BJ (cell line): ENCODE measurements around the gene KCNQ2. TPM values are rescaled to one million over a fixed set of nuclear protein-coding genes. Genes with fewer than 3 reads are reported as not detected.

ENCODE experiments used
- CTCF ChIA-PET: fragments of 350-600 bp; formaldehyde crosslinking; extraction: SDS; loops from one replicate; lab custom pipeline; 2021; ENCODE audit warnings: antibody characterized with exemption, inconsistent platforms; lab: Yijun Ruan, JAX
- POLR2A ChIA-PET: fragments of 300-600 bp; sonication (Branson Sonifier 250); formaldehyde crosslinking; extraction: SDS; loops from one replicate; lab custom pipeline; 2021; ENCODE audit warnings: antibody characterized with exemption; lab: Charles Lee
- DNase-seq: peaks from one replicate; pipeline ENCODE4 v3.0.0-alpha.2; 2011; ENCODE audit warnings: low read depth
- H3K27me3 ChIP-seq: 2 replicates; pipeline ENCODE4 v1.6.0; 2011; ENCODE audit warnings: low read length; ENCODE audit not compliant: control insufficient read depth, insufficient read depth
- H3K36me3 ChIP-seq: 2 replicates; pipeline ENCODE4 v1.5.1; 2011; ENCODE audit warnings: low read length; ENCODE audit not compliant: control insufficient read depth, insufficient read depth
- H3K4me3 ChIP-seq: 2 replicates; pipeline ENCODE4 v1.5.1; 2011; ENCODE audit warnings: low read depth, mild to moderate bottlenecking, control low read depth, low read length
- CTCF ChIP-seq: IDR thresholded peaks from 2 replicates; pipeline ENCODE4 v1.5.1; 2011; ENCODE audit warnings: low read depth, mild to moderate bottlenecking, control low read depth, inconsistent platforms, low read length, moderate library complexity; ENCODE audit not compliant: insufficient read depth
- polyA plus RNA-seq: library from polyadenylated mRNA; depleted of rRNA; stranded (reverse); fragments of >200 nt; gene quantifications from 2 replicates; pipeline ENCODE4 v1.2.3, GENCODE V29; 2011

The KCNQ2 gene
- polyA plus RNA-seq, 1 experiment, result not detected

- peaks cover 2% of the 10 kb centered on the region for H3K27me3 ChIP-seq
- TF ChIP-seq CTCF, result no peak
- POLR2A ChIA-PET, result no interaction called here
- H3K4me3 ChIP-seq, result no peak overlapping the region
- CTCF ChIA-PET, result no interaction called here
- no peaks in the 10 kb centered on the region for H3K36me3 ChIP-seq
- DNase-seq, result no peak
Measured at GRCh38 chr20:63462244-63462643, 10.2 kb downstream of the KCNQ2 start.

DNA sequence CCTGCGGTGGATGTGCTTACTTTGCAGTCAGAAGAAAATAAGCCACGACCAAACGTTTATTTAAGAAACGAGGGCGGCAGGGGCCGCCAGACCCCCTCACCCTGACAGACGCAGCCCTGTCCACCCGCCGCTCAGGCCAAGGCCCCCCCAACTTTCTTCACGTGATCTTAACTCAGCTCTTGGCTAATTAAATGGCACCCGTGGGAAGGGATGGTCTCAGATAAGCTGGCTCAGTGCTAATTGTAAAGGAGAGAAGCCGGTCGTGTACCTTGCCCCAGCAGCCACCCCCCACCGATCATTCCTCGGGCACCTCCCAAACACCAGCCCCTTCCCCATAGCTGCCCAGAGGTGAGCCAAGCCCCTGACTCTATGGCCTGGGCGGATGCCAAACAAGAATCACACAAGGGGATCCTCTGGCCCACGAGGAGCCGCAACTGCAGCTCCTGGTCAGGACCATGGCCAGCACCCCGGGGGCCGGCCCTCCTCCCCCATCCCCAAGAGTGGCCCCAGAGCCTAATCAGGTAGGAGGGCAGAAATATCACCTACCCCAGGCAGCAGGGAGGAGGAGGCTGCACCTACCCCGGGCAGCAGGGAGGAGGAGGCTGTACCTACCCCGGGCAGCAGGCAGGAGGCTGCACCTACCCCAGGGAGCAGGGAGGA lies 11.2 kb downstream of the KCNQ2 start:
- TF ChIP-seq CTCF, result no peak
- no peak overlapping the region for H3K4me3 ChIP-seq
- ChIA-PET CTCF (interaction anchor here (0.9 kb wide), 1 partner anchor 25 kb away, joined by 3 read pairs; no protein-coding TSS in a partner anchor), POLR2A (no interaction called here)
- H3K27me3 ChIP-seq, result peaks cover 2% of the 10 kb centered on the region
- DNase-seq, result no peak
- H3K36me3 ChIP-seq, result no peaks in the 10 kb centered on the region

DNA sequence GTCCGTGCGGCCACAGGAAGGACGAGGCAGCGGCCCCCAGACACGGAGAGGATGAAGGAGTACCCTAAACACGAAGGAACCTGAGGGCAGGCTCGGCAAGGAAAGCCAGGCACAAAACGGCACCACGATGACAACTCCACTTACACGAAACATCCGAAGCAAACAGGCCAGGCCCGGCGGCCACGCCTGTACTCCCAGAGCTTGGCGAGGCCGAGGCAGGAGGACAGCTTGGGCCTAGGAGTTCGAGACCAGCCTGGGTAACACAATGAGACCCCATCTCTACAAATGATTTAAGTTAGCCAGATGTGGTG lies 13.4 kb downstream of the KCNQ2 start:
- POLR2A ChIA-PET, result no interaction called here
- H3K4me3 ChIP-seq, result no peak overlapping the region

DNA sequence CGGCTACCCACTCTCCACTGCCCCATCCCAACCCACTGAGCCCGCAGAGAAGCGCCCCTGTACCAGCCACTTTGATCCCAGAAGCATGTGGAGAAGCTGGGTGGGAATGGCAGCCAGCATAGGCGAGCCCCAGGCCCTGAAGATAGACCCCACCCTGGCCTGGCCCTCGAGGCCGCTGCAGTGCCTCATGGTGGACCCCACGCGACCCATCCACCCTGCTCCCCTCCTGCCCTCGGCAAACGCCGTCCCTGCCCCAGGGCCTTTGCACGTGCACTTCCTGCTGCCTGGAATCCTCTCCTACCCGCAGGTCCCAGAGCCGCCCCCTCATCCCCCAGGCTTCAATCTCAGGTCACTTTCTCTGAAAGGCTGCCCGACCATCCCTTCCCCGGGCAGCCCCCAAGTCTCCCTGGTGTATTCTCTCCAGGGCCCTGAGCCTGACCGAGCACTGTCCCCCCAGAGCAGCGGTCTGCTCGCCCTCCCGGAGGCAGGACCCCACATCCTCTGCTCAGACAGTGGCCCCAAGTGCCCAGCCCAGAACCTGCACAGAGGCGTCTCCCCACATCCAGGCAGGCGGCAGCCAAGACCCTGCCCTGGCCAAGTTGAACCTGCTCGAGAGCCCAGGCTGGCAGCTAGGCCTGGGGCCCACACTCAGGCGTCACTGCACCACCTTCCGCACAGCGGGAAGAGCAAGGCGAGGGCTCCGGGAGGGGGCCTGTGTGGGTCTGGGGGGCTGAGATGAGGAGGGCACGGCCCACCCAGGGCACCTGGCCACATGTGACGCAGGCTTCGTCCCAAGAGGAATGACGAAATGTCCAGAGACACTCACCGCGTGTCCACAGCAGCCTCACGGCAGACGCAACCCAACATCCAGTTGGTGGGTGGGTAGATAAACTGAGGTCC lies 14.0 kb downstream of the KCNQ2 start:
- CTCF ChIA-PET, result interaction anchor here (1.3 kb wide), 1 partner anchor 37 kb away, joined by 3 read pairs; no protein-coding TSS in a partner anchor
- Histone ChIP-seq H3K27me3 (no peaks in the 10 kb centered on the region), H3K36me3 (no peaks in the 10 kb centered on the region), H3K4me3 (no peak overlapping the region)
- POLR2A ChIA-PET, result no interaction called here
- TF ChIP-seq CTCF, result no peak
- DNase-seq, result no peak

More for the DNA sequence above, 13.4 kb downstream of the KCNQ2 start:
- Histone ChIP-seq H3K36me3 (no peaks in the 10 kb centered on the region), H3K27me3 (no peaks in the 10 kb centered on the region; the same call in 1 of the 2 replicates)
- DNase-seq, result no peak
- CTCF ChIA-PET, result interaction anchor here (0.6 kb wide), 1 partner anchor 15 kb away, joined by 3 read pairs; no protein-coding TSS in a partner anchor
- TF ChIP-seq CTCF, result no peak

GRCh38 chr20:63457737-63458136 lies 14.7 kb downstream of the KCNQ2 start:
- DNase-seq, result no peak
- Histone ChIP-seq H3K36me3 (no peaks in the 10 kb centered on the region), H3K27me3 (no peaks in the 10 kb centered on the region), H3K4me3 (no peak overlapping the region)
- POLR2A ChIA-PET, result no interaction called here
- TF ChIP-seq CTCF, result no peak
- CTCF ChIA-PET, result interaction anchor here (1.3 kb wide), 1 partner anchor 38 kb away, joined by 3 read pairs; no protein-coding TSS in a partner anchor
